ENCODE data around the gene MICU1.
"Not testable (repeated sequence)": the region's sequence is repeated elsewhere in the genome, so short reads cannot be mapped to it uniquely, and the experiment has no call there.

MICU1 gene

DNA sequence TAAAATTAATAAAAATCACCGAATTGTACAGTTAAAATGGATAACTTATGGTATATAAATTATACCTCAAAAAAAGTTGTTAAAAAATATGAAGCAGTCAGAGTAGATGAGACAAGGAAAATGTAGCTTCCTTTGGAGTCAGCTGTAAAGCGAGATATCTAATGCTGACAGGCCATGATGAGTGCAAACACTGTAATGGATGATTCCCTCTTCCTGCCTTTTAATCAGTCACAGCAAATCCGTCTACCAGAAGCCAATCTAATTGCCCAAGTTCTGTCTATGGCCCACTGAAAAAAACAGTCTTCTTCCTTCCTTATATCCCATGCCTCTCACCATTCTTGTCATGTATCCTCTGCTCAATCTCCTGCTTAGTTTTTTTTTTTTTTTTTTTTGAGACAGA is 211.2 kb downstream of the MICU1 start:
- no peak for DNase-seq (ENCODE audit: extremely low spot score, insufficient read length, low read depth)
- no peak for FAIRE-seq

DNA sequence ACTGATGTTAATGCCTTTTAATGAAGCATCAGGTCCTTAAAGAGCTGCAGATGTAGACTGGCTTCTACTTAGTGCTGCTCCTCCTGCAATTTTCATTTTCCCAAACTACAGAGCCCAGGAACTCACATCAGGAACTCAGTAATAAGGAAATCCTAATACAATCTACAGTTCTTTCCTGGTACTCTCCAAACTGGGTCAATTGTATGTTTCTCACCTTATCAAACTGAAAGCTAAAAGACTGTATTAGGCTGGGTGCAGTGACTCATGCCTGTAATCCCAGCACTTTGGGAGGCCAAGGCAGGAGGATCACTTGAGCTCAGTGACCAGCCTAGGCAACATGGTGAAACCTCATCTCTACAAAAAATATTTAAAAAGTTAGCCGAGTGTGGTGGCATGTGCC is 216.7 kb downstream of the MICU1 start:
- DNase-seq (ENCODE audit: extremely low spot score, insufficient read length, low read depth) (no peak), FAIRE-seq (no peak)

DNA sequence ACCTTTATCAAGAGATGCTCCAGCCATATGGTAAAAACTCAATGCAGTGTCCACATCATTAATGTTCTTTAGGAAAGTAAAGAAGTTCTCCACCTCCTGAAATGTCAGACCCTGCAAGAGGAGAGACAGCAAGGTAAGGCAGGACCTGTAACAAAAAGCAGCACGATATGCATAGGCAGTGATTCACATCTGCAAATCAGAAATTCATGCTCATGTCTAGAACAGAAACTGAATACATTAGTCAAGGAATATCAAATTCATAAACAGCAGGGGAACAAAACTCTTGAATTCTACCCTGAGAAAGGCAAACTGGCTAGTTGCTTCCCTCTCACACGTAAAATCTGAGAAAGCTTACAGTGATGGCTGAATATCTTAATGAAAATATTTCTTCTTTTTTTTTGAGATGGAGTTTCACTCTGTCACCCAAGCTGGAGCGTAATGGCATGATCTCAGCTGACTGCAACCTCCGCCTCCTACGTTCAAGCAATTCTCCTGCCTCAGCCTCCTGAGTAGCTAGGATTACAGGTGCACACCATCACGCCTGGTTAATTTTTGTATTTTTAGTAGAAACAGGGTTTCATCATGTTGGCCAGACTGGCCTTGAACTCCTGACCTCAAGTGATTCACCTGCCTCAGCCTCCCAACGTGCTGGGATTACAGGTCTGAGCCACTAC is 217.8 kb downstream of the MICU1 start:
- FAIRE-seq, result no peak
- no peak for DNase-seq (ENCODE audit: extremely low spot score, insufficient read length, low read depth)

DNA sequence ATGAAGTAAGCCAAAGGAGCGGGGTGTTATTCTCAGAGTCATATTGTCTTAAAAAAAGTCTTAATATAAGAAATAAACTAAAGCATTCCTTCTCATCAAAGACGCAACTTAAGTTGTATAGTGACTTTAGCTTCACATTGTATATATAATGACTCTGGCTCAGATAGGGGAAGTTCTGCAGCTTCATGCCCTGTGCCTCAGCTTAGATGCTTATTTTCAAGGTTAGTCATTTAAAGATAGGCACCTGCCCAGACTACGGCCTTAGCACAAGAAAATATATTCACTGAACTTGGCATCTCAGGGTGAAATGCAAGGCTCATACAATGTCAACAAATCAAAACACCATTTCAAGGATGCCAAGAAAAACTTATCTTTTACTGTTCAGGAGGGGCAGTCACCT is 218.4 kb downstream of the MICU1 start:
- DNase-seq (ENCODE audit: extremely low spot score, insufficient read length, low read depth), result no peak
- no peak for FAIRE-seq

DNA sequence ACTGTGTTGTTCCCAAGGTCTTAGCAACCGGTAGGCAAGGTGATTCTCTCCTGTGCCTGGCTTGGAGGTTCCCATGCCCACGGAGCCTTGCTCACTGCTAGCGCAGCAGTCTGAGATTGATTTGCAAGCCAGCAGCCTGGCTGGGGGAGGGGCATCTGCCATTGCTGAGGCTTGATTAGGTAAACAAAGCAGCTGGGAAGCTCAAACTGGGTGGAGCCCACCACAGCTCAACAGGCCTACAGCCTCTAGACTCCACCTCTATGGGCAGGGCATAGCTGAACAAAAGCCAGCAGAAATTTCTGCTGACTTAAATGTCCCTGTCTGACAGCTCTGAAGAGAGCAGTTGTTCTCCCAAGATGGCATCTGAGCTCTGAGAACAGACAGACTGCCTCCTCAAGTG is 230.3 kb downstream of the MICU1 start:
- not testable (repeated sequence) for DNase-seq (ENCODE audit: extremely low spot score, insufficient read length, low read depth); FAIRE-seq

DNA sequence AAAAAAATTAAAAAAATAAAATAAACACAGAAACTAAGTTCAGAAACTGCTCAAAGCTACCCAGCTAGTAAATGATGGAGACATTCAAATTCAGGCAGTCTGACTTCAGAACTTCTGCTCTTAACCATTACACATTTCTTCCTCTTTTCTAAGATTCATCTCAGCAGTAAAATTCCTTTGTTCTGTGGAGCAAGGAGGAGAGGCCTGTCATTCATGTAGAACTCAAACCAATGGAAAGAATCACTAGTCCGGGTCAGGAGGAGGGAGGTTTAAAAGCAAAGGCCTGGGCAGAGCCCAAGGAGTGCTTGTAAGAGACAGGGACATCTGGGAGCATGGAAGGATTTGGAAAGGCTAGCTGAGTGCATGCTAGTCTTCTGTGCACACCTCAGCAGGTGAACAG is 233.3 kb downstream of the MICU1 start:
- no peak for FAIRE-seq
- DNase-seq (ENCODE audit: extremely low spot score, insufficient read length, low read depth), result no peak

DNA sequence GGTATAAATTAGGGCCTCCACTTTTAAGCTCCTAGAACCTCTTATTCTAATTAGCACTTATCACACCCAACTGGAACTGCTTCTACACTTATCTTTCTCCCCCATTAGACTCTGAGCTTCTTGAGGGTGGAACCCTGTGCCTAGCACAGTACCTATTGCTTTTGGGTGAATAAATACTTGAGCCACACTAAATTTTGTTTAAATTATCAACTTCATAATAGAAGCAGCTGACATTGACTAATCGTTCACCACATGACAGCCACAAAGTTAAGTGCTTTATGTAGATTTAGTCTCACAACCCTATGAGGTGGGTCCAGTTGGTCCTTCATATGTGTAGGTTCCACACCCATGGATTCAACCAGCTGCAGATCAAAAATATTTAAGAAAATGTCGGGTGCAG is 235.1 kb downstream of the MICU1 start:
- FAIRE-seq (no peak), DNase-seq (ENCODE audit: extremely low spot score, insufficient read length, low read depth) (no peak)

DNA sequence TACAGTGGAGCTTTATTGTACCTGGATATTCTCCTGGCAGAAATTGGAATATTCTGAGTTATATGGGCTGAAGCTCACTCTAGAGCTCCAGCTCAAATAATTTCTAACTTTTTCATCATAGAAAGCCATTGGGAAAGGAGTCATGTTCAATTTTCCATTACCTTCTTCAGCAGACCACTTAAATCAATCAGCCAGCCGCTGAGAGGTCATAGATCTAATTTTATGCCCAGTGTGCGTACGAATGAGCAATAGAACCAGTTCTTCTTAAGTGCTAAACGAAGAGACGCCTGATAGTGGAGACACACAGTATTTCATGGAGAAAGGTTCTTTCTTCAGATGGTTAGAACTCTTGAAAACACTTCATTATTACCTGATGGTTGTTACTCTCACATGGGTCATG is 236.2 kb downstream of the MICU1 start:
- DNase-seq (ENCODE audit: extremely low spot score, insufficient read length, low read depth), result no peak
- no peak for FAIRE-seq

DNA sequence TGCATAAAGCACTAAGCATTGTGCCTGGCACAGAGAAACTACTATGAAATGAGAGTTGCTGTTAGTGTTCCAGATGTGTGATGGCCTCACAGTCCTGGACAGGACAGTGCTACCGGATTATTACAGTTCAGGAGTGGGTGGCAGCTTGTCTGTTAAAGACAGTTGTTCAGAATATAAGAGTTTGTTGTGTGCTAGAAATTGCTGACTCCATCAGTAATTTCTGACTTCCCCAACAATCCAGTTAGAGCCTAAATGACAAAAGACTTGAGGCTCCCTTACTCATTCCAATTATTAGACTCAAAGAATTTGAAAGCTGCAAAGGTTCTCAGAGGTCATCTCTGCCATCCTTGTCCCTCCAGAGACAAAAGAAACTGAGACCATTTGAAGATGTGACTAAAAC is 236.9 kb downstream of the MICU1 start:
- FAIRE-seq, result no peak
- no peak for DNase-seq (ENCODE audit: extremely low spot score, insufficient read length, low read depth)

DNA sequence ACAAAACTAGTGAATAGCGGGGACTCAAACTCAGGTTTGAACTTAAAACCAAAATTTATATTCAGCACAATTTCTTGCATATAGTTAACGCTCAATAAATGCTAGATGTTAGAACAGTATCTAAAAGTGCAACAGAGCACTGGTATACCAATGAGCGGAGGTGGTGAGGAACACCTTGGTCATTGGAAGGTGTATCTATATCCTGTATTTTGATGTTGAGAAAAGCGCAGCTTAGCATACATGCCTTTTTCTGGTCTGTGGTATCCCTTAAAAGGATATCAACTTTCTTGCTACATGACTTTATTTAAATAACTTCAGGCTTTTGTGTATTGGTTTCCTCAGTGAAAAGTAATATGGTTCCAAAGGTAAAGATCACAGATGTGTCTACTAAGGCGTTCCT is 237.8 kb downstream of the MICU1 start:
- DNase-seq (ENCODE audit: extremely low spot score, insufficient read length, low read depth) (no peak), FAIRE-seq (no peak)

DNA sequence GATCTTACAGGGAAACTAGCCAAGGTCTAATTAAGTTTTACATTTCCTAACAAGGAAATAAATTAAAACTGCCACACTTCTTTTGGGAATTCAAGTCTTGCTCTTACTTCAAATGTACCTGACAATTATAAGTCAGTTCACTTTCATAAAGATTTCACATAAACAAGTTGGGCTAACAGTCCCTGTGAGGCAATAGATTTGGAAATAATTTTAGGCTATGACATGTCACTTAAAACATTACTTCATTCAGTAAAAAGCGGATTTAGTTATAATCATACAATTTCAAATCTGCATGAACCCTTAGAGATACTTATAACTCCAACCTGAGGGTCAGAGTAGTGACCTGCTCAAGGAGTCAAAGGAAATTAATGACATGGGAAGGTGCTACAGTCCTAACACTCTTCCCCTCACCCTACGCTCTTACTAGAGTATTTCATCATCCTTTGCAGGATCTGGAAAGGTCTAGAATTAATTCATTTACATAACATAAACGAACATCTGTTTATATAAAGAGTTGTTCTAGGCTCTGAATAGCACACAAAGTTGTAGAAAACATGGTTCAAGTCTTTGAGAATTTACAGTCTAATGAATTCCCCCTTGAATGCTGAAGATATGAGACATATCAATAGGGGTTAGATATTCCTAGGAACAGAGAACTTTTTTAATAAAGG is 238.8 kb downstream of the MICU1 start:
- DNase-seq (ENCODE audit: extremely low spot score, insufficient read length, low read depth) (no peak), FAIRE-seq (no peak)

DNA sequence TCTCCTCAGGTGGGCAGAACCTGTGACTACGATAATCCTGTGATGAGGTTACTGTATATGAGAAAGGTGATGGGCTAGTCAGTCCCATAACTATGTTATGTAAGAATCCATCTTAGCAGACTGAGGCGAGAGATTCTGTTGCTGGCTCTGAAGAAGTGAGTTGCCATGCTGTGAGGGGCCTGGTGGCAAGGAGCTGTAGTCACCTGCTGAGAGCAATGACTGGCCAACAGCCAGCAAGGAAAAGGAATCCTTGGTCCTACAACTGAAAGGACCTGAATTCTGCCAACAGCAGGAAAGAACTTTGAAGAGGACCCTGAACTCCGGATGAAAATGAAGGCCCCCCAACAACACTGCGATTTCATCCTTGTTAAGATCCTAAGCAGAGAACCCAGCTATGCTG is 240.2 kb downstream of the MICU1 start:
- DNase-seq (ENCODE audit: extremely low spot score, insufficient read length, low read depth) (no peak), FAIRE-seq (no peak)

DNA sequence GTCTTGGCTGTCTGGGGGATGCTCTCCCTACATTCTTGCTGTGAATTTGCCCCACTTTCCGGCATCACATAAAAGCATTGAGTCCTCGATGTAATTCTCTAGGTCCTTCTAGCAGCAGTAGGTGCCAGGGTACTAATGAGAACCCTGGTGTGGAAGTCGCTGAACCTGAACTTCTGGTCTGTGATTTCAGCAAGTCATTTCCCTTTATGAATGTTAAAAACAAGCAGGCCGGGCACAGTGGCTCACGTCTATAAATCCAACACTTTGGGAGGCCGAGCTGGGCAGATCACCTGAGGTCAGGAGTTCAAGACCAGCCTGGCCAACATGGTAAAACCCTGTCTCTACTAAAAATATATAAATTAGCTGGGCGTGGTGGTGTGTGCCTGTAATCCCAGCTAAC is 240.9 kb downstream of the MICU1 start:
- DNase-seq (ENCODE audit: extremely low spot score, insufficient read length, low read depth); FAIRE-seq: not testable (repeated sequence)

DNA sequence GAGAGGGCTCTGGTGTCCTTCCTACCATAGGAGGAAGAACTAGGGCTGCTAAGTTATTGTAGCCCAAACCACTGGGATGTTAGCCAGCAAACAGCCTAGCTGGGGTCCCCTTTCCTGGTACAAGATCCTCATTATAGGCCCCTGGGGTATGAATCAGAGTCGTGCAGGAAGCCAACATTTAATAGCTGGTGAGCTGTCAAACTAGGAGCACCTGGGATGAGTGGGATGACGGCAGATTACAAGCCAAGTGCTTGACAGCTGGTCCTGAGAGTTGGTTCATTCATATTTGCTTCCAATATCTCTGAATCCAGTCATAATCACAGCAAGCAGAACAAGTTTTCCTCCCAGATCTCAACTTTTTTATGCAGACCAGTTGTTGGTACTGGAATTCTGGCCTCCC is 246.1 kb downstream of the MICU1 start:
- DNase-seq (ENCODE audit: extremely low spot score, insufficient read length, low read depth) (no peak), FAIRE-seq (no peak)

DNA sequence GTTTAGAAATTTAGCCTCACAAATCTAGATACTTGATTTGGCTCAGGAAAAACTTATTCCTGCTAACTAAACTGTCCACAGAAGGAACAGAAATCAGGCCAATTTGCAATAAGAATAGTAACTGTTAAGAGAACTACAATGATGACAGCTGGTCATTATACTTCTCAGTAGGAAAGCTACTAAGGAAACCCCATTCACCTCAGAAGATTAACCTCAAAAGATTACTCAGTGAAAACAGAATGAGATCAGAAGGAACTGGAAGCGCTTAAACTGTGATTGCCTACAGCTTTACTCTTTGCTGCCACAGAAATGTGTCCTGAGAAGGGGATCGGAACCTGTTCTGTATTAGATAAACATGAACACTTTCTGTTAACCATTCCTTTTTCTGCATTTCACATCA is 246.8 kb downstream of the MICU1 start:
- FAIRE-seq, result no peak

DNA sequence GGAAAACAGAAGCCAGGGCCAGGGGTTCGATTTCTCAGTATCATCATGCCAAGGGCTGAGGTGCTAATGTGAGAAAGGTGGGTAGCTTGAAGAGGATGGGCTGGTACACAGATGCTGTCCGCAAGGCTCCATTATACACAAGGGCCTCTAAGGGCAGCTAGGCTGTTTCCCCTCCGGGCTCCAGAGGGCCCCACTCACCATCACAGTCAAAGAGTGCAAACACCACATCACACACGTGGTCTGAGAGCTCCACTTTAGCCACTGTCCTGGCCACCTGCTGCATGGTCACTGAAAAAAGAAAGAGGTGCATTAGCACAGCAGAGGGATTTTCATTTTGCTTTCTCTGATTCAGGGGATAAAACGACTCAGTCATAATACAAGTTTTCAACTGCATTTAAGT is 250.3 kb downstream of the MICU1 start:
- DNase-seq (ENCODE audit: extremely low spot score, insufficient read length, low read depth) (no peak), FAIRE-seq (no peak)

More for the DNA sequence above, 246.8 kb downstream of the MICU1 start:
- no peak for DNase-seq (ENCODE audit: extremely low spot score, insufficient read length, low read depth)

DNA sequence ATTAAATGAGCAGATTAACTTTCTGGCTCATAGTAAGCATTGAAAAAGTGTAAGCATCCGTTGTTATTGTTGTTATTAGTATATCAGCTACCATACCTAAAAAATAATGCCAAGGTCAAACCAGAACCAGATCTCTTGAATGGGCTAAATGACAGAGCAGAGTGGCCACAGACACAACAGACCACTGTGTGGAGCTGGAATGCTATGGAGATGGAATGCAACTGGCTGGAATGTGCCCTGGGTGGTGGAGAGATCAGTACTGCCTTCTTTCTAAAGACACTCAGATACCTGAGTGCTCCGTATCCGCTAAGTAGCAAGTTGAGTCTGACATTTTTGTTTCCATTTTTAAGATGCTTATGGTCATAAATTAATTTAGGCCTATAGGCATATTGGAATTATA is 250.7 kb downstream of the MICU1 start:
- no peak for FAIRE-seq
- no peak for DNase-seq (ENCODE audit: extremely low spot score, insufficient read length, low read depth)

DNA sequence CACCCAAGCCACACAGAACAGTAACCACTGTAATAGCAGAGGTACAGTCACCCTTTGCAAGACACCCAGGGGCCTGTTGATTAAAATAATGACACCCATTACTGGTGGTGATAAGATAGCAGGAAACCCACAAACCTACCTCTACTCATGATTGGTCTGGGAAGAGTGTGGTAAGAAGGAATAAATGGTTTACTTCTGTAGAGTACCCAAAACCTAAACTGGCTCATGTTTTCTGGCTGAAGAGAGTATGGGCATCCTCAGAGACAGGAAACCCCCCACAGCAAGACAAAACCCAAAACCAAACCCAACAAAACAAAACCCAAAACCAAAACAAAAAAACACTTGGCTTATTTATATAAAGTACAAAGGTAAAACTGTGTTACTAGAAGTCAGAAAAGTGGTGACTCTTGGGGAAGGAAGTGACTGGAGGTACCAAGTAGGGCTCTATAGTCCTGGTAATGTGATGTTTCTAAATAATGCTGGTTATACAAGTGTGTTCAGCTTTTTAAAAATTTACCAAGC is 255.6 kb downstream of the MICU1 start:
- peak; percentile 9 for FAIRE-seq
- no peak for DNase-seq (ENCODE audit: extremely low spot score, insufficient read length, low read depth)

DNA sequence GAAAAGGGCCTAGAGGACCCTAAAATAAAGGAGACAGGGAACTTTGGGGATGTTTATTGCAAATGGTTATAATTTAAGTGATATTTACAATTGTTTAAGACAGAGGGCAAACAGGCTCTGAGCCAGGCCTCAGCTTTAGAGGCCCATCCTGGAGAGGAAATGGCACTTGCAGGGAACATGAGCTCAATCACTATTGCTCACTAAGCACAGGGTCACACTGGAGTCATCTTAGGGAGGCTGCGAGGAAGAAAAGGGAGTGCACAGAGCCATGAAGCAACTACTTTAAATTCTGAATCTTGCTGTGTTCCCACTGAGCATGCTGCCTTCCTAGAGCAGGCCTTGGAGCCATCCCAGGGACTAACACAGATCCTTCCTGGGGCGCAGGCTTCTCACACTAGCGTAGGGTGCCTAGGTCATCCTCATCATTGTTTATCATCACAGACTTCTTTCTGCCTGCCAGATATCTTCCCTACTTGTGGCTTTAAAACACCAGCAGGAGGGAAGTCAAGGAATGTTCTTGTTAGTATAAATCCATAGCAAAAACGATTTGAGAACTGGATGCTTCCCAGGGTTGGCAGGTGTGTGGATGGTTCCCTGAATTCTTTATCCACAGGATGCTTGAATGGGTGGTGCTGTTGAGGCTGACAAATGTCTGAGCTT is 258.4 kb downstream of the MICU1 start:
- FAIRE-seq, result no peak
- DNase-seq (ENCODE audit: extremely low spot score, insufficient read length, low read depth), result no peak

DNA sequence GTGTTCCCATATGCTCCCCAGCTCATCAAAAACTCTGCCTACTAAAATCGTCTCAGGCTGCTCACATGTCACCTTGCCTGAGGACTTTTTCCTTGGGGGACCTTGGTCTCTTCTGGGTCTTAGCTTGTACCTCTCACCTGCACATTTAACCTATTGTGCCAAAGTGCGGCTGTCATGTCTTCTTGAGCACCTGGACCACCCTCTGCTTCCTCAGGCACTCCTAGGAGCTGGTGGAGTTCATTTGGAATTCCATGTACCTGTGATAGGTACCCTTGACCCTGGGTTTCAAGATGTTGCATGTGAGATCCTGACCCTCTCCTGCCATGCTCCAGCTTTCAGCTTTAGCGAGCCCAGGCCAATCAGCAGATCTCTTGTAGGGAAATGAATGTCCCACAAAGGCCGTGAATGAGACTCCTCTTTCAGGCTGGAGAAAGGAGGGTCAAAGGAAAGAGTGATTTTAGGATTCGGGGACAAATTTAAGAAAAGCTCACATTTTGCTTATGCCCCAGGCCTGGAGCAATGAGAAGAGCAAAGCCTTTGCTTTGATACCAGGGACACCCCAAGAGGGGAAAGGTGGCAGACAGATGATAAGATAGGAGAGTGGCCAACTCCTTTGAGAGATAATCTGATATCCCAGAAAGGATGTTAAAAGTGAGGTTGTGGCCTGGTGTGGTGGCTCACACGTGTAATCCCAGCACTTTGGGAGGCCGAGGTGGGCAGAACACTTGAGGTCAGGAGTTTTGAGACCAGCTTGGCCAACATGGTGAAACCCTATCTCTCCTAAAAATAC is 260.6 kb downstream of the MICU1 start:
- FAIRE-seq, result no peak

More for the DNA sequence above, 260.6 kb downstream of the MICU1 start:
- DNase-seq (ENCODE audit: extremely low spot score, insufficient read length, low read depth), result no peak

Data from GM18507 (cell line).